DLD1 (cell line): ENCODE data around the gene SH3TC1.

Experiments
- in situ Hi-C: cut with HindIII; loops from 2 replicates; pipeline ENCODE4 v1.10.0; 2017; ENCODE audit warnings: low sequenced_read_pairs

SH3TC1 gene

GRCh38 chr4:8180310-8181093 is 18.6 kb upstream of the SH3TC1 start:
- in situ Hi-C loops = no loop called here

- in situ Hi-C loops = no loop called here
Observed at GRCh38 chr4:8181119-8181518, 18.0 kb upstream of the SH3TC1 start.

GRCh38 chr4:8181844-8182243 is 17.2 kb upstream of the SH3TC1 start:
- in situ Hi-C loops = no loop called here

- in situ Hi-C loops = no loop called here
Observed at GRCh38 chr4:8182294-8182693, 16.8 kb upstream of the SH3TC1 start.

- in situ Hi-C loops = no loop called here
Observed at GRCh38 chr4:8182858-8183725, 16.0 kb upstream of the SH3TC1 start.

- in situ Hi-C loops = no loop called here
Observed at GRCh38 chr4:8184061-8184460, 15.0 kb upstream of the SH3TC1 start.

GRCh38 chr4:8185295-8185694 is 13.8 kb upstream of the SH3TC1 start:
- in situ Hi-C loops = no loop called here

GRCh38 chr4:8185930-8186329 is 13.2 kb upstream of the SH3TC1 start:
- in situ Hi-C loops = no loop called here

- in situ Hi-C loops = no loop called here
Observed at GRCh38 chr4:8188085-8188484, 11.0 kb upstream of the SH3TC1 start.

- in situ Hi-C loops = no loop called here
Observed at GRCh38 chr4:8188743-8189550, 10.1 kb upstream of the SH3TC1 start.

- in situ Hi-C loops = no loop called here
Observed at GRCh38 chr4:8189551-8190466, 9.3 kb upstream of the SH3TC1 start.

GRCh38 chr4:8191136-8191747 is 7.8 kb upstream of the SH3TC1 start:
- in situ Hi-C loops = no loop called here

GRCh38 chr4:8192748-8193738 is 6.0 kb upstream of the SH3TC1 start:
- in situ Hi-C loops = no loop called here

- in situ Hi-C loops = no loop called here
Observed at GRCh38 chr4:8194306-8195242, 4.5 kb upstream of the SH3TC1 start.

- in situ Hi-C loops = no loop called here
Observed at GRCh38 chr4:8195431-8195830, 3.7 kb upstream of the SH3TC1 start.

- in situ Hi-C loops = no loop called here
Observed at GRCh38 chr4:8195841-8196458, 3.1 kb upstream of the SH3TC1 start.

- in situ Hi-C loops = no loop called here
Observed at GRCh38 chr4:8197521-8197920, 1.6 kb upstream of the SH3TC1 start.
